Hematopoietic multipotent progenitor cell treated with erythropoietin and hydrocortisone succinate and interleukin-3 and kit ligand, for 6 days (in vitro differentiated cells): ENCODE data around the gene MAD1L1.

ENCODE experiments used
- DNase-seq: peaks from one replicate; pipeline ENCODE4 v3.0.0-alpha.2; 2015

Gene MAD1L1

DNA sequence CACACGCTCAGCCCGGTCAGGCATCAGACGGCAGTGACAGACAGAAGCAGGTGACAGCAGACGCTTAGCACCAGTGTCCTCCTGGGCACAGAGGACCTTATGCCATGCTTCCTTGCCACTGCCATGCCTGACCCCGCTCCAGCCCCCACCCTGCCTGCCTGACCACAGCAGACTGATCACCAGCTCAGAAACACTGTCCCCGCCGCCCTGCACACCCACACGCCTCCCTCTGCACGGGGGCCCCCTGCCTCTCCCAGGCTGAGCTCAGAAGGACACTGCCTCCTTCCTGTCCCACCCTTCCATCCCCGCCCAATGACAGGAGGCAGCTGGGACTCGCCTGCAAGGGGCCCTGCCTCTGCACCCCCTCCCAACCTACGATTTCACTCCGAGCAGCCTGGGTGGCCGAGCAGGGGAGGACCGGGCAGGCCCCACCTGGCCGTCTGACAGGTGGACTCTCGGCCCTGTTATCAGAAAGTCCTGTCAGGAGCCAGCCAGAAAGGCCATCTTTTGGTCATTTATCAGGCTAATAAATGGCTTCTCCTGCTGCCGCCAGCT, 379.2 kb downstream of the MAD1L1 start:
- peak; percentile 61 for DNase-seq

DNA sequence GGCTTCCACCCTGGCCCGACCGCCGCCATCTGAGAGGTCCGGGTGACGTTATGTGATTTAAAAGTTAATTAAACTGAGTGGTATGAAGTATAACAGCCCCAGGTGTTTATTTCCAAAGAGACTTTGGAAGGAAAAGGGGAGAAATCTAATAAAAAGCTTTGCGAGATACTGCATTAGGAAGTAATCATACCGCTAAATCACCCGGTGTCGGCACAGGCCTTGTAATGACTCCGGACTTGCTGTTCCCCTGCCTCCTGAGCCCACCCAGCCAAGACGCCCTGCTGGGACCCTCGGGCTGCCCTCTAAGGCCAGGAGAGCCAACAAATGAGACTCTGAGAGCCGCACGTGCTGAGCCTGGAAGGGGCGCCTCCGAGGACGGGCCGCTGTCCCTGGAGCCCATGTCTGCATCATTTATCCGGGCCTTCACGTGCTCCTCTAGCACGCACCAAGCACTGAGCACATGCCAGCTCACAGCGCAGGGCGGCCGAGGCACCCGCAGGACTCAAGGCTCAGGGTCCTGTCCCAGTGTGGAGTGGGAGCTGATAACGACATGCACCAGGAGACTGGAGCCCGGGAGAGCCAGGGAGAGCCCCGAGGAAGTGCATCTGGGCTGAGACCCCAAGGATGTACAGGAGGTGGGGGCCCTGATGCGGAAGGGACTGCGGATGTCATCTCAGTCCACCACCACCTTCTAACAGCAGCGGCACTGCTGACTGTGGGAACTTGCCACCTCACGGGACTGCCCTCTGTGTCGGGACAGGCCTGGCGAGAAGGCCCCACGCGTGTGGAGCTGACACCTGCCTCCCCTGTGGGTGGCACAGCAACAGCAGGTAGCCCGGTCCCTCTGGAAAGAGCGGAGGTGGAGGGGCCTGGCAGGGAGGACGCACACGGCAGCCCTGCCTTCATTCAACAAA, 380.0 kb downstream of the MAD1L1 start:
- no peak for DNase-seq

DNA sequence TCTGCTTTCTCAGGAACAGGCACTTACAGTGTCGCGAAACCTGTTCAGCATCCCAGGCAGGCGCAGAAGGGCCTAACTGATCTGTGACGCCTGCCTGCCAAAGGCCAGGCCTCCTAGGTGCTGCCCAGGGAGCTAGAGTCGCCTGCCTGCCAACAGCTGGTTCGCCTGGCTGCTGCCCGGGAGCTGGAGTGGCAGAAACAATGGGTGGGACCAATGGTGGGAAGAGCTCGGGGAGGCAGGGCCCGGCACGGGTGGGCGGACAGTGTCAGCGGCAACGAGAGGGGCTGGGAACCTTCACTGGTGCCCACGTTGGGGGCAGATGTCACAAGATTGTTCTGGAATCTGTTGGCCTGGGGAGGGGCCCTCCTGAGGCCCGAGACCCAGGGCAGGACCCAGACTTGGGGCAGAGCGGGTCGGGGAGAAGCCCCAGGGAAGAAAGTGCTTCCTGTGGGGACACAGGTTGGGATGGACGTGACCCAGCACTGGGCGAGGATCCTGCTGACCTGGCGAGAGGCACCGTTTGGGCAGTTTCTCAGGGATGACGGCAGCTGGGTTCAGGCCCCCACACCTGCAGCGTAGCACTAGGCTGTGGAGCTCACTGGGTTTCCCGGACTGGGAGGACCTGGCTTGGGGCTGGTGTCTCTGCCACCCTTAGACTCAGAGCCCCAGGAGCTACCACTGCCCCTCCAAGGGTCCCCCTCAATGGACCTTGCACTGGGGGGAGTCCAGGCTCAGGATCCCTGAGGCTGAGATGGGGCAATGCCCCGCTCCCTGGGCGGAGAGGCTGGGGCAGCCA, 380.8 kb downstream of the MAD1L1 start:
- no peak for DNase-seq

DNA sequence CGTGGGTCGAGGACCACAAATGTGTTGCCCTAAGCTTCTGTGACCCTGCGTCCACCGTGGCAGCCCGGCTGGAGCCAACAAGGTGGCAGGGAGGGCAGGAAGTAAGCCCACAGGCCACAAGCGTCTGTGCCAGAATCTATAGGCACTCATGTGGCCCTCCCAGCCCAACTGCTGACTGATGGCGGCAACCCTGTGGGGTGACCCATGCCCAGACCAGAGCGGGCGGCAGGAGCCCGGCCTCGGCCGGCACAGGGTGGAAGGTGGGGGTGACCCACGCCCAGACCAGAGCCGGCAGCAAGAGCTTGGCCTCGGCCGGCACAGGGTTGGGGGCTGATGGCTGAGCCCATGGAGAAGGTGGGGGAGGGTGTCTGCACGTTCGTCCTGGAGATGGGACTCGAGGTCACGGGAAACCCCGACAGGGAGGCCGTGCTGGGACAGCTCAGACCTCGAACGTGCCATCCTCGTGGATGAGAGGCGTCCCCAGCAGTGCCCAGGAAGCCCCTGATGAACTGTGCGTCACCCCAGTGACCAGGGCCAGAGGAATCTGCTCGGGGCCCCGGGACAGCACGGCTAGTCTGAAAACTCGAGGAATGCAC, 381.7 kb downstream of the MAD1L1 start:
- DNase-seq, result no peak

DNA sequence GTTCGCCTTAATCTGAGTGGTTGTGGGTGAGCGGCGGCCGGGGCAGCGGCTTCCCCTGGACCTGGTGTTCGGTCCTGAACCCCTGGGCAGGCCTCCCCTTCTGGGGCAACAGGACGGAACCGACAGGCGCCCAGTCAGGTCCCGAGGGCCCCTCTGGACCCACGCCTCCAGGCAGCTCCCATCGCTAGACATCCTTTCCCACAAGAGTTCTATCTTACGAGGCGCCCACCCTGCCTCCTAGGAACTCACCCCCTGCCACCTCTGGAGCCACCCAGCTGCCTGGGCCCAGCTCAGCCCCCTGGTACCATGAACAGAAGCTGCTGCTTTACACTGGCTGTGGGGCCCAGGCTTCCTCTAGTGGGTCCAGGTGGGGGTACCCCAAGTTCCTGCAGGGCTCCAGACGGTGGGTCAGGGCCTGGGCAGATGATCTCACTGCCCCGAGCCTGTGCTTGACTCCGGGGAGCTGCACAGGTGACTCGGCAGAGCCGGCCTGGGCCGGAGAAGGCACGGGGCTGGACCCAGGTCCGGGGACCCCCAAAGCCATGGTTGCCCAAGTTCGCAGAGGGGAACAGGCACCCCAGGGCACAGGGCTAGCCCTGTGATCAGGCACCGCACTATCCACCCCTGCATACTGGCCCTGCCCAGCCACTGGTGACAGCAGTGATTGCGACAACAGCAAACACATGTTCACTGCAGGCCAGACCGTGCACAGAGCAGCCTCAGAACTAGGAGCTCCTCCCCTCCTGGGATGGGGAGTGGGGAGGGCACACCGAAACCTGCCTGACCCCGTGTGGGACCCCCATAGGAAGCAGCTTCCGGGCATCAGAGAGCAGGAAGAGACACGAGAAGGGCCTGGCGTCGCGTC, 382.4 kb downstream of the MAD1L1 start:
- peak; percentile 39 for DNase-seq

DNA sequence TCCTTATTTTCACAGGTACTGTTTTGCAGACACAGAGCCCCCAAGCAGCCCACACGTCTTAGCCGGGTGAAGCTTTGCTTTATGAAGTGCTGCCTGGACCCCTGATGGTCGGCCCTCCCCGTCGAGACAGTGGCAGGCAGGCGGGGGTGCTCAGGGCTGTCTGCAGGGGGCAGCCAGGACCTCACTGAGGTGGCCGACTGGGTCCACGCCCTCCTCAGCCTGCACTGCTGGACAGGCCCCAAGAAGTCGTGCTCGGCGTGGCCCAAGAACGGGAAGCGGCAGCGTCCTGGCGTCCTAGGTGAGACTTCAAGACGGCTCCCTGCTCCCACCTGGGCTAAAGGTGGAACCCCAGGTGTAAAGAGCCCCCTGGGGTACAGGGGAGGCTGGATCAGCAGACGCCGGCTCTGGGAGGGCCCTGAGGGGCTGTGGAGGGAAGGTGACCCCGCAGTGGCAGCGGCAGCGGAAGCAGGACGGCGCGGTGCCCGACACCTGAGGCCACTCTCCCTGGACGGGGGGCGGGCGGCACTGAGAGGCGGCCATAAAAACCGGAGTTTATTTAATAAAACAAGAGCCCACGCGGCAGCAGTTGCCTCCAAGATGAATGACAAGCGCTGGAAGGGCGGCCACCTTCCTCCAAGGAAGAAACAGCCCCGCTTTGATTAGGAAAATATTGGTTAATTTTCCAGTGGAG, 383.2 kb downstream of the MAD1L1 start:
- DNase-seq, result no peak

DNA sequence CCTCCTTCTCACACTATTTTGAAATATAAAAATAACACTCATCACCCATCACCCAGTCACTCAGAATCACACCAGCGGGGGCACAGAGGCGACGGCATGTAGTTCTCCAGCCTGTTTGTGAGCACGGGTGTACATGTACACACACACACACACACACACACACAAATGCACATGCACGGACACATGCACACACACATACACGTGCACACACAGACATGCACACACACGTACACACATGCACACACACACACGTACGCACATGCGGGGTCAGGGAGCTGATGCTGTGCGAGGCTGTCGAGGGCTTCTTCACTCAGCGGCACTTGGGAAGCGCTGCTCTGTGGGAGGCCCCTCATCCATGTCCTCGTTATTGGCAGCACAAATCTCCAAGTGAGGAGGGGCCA, 383.8 kb downstream of the MAD1L1 start:
- DNase-seq, result no peak

DNA sequence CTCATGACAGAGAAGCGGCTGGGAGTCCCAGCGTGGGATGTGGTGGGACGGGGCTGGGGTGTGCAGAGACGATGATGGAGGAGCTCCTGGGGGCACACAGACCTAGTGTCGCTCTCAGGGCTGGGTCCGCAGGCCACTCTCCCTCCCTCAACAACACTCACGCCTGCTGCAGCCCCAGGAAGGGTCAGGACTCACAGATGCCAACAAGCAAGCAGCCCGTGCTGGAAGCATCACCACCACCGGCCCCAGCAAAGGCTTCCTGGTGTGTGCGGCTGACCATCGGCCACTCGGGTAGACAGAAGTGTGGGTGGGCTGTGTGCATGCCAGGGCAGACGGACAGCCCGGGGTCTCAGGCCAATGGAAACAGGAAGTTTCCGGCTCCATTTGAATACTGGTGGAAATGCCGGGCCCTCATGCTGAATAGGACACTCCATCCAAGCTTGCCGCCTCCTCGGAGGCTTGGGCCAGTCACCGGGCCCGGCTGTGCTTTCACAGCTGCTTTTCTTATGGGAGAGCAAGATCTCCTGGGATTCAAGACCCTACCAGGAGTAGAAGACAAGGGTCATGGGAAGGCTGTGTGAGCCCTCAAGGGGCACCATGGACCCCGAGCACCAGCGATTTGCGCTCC, 384.6 kb downstream of the MAD1L1 start:
- DNase-seq, result no peak

DNA sequence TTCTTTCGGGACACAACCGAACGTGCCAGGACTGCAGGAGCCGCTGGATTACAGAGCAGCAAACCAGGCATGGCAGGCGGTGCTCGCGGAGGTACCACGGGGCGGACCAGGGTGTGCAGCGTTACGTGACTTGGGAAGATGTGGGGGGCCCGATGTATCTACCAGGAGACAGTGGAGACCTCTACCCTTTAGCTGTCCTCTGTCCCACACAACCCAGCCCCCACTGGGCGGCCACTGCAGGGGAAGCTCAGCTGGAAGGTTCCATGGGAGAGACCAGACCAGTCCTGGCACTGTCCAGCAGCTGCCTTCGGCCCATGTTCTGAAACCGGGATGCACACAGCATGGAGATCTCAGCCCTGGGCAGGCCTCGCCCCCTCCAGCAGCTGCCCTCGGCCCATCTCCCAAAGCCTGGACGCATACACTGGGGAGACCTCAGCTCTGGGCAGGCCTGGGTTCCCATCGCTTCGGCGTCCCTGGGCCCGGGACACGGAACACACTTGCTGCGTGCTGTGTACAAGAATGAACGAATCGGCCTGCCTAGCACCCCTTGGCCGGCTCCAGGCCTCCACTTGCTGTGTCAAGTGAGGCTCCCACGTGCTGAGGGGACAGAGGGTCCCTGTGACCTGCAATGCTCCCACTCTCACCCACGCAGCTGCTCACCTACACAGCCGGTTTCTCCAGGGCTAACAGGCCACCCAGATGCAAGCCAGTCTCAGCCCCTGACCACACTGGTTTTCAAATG, 385.3 kb downstream of the MAD1L1 start:
- DNase-seq, result no peak

DNA sequence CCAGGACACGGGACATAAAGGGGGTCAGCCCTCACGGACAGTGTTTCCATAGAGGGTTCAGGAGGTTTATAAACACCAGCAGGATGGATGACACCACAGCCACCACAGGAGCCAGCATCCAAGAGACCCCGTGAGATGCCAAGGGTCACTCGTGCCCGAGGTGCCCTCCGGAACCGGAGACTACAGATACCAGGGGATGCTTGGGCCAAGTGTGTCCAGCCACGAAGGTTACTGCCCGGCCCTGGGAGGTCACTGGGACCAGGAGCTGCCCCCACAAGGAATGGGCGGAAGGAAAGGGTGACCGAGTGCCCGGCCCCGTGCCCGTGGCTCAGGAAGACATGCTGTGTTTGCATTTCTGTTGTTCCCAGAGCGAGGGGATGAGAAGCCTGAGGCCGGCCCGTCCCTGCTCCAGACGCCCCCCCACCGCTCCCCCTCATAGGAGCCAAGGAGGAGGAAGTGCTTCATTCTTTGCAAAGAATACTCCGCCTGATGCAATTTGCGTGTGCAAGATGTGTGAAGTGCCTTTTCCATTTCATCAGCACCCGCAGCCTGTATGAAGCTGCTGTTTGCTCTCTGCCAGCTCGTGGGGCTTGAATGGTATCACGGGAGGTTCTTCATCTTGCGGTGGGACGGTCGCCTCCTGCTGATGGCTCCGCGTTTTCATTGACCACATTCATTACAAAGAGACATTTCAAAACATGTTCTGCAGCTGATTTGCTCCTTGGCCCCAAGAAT, 386.2 kb downstream of the MAD1L1 start:
- no peak for DNase-seq

DNA sequence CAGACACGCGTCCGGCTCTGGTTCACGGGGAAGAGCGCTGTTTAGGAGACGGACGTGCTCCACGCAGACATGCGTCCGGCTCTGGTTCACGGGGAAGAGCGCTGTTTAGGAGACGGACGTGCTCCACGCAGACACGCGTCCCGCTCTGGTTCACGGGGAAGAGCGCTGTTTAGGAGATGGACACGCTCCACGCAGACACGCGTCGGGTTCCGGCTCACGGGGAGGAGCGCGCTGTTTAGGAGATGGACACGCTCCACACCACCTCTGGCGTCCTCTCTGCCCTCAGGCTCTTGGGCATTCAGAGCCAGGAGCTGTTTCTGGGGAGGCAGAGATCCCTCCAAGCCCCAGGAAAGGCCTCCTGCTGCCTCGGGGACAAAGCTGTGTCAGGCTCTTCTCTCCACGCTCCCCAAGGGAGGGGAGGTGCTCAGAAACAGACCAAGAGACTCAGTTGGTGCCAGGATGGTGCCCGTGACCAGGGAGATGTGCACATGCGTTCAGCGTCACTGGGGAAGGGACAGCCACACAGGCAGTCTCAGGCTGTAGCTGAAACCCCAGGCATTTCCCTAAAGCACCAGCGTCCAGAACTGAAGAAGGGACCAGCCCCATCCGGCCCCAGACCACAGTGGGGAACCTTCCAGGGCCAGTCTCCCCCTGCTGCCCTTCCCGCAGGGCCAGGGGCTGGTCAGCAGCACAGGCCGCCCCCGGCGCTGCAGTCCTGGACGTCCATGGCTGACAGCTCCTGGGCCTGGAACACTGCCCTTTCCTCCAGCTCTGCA, 387.0 kb downstream of the MAD1L1 start:
- DNase-seq, result no peak

DNA sequence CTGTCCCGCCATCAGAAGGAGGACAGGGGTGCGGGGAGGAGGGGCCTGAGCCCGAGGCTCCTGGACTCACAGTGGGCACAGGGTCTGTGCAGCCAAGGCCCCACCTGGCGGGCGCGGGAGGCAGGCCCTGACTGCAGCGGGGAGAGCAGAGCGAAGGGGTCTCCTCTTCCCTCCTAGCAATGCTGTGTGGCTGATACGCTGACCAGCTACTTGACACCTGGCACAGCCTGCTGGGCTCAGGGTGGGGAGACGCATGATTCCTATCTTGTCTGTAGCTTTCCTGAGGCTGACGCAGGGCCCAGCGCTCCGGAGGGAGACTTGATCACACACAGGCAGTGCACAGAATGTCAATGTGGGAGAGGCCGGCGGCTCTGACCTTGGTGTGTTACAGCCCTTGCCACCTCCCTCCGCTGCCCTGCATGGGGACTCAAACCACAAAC, 387.8 kb downstream of the MAD1L1 start:
- no peak for DNase-seq

DNA sequence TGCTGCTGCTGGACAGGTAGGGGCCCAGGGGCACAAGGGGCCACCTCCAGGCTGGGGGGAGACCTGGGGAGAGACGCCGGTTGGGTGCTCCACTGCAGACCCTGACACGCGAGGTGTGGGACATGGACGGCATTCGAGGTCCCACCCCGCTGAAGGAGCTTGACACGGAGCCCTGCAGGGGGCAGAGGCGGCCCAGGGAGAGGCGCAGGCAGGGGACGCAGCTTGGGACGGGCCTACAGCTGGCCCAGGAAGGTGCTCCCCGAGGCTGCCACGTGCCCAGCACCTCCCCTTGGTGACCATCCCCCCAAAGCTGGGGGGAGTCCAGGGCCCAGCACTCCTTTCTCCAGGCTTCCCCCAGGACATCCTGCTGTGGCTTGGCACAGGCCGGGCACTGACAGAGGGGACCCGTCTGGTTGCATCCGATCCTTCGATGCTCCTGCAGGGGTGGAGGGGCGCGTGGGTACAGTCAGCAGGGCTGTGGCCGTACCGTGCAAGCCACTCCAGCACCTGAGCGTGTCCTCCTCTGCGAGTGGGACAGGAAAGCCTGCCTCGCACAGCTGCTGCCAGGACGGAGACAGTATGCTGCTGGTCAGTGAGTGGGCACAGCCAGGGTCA, 388.3 kb downstream of the MAD1L1 start:
- no peak for DNase-seq

DNA sequence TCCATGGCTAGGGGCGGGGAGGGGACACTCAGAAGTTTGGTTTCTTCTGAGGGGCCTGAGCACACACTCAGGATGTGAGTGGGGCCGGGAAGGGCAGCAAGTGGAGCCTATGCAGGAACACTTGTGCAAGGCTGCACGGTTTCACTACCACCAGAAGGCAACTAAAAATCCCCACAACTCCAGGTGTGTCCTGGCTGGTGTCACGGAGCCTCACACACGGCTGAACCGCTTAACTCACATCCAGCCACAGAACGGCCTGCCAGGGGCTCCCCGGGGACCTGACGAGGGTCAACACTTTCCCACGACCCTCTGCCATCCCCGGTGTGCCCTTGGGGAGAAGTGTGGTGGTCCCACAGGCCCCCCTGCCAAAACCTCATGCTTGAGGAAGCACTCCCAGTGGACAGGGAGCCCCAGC, 388.8 kb downstream of the MAD1L1 start:
- no peak for DNase-seq

DNA sequence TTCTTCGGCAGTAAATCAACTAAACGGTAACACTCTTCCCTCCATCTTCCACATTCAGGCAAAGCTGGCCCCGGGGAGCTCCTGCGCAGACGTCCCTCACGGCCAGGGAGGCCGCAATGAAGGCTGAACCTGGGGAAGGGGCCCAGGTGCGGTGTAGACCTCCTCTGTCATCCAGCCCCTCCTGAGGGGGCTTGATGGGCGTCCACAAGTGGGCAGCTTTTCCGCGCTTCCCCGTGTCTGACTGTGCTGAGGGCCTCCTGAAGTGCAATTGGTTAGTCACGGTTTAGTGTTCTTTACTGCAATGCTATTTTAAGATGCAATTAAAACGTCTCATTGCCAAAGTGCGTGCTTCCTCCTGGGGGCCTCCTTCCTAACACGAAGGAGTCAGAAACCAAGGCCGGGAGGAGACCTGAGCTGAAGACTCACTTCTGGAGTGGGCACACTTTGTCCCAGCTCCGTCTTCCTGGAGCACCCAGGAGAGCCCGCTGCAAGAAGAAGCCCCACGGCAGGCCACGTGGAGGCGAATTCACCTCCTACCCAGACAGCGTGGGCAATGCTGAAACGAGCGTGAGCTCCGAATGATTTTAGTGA, 389.4 kb downstream of the MAD1L1 start:
- DNase-seq, result no peak

DNA sequence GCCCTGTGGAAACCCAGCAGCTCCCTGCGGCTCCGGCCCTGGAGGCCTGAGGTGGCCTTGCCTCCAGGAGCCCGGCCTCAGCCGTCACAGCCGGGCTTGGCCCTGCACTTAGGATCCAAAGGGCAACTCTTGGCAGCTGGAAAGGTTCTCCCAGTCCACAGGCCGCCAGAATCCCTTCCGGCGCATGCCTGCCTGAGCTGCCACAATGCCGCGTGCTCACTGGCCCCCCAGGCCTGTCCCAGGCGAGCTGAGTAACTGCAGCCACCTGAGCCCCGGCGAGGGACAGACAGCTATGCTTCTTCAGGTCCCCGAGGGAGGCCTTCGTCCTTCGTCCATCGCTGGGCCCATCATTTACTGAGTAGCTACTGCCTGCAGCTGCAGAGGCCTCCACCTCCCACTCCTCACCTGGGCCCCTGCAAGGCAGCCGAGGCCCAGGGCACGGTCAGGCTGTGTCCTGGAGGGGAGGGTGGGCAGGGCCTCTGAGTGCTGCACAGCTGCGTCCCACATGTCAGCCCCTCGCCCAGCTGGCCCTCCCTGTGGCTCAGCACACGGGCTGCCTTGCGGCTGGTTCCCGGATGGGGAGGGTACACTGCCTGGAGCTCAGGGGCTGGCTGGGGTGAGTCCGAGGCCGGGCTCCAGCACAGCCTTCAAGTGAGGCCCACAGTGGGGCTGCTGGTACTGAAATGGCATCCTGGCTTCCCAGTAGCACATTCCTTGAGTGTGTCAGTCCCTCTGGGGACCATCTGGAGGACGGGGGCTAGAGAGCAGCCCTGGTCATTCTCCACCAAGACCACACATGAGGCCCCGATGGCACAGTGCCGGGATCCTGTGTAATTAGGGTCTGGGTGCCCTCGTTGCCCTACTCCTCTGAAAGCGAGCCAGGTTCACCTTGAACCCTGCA, 390.2 kb downstream of the MAD1L1 start:
- no peak for DNase-seq
